HepG2 (cell line): ENCODE measurements around the gene SLA2. TPM values are rescaled to one million over a fixed set of nuclear protein-coding genes. Genes with fewer than 3 reads are reported as not detected.
A peak's percentile ranks its signal among the peaks of the same experiment; 100 is the strongest.

ENCODE experiments used
- AKAP8 ChIP-seq: sonication (generic); formaldehyde crosslinking; IDR thresholded peaks from 2 replicates; pipeline ENCODE4 v1.5.1; 2020; ENCODE audit warnings: mild to moderate bottlenecking, missing genetic modification reagents
- CC2D1A ChIP-seq: sonication (generic); formaldehyde crosslinking; IDR thresholded peaks from 2 replicates; pipeline ENCODE4 v1.8.1; 2023; ENCODE audit warnings: mild to moderate bottlenecking, missing genetic modification reagents
- CEBPG ChIP-seq: IDR thresholded peaks from 2 replicates; pipeline ENCODE4 v1.6.1; 2016
- ELF4 ChIP-seq: sonication (generic); formaldehyde crosslinking; IDR thresholded peaks from 2 replicates; pipeline ENCODE4 v1.5.0; 2020; ENCODE audit warnings: missing genetic modification reagents, mild to moderate bottlenecking, moderate library complexity, borderline replicate concordance
- ETV5 ChIP-seq: IDR thresholded peaks from 2 replicates; pipeline ENCODE4 v1.6.1; 2018; ENCODE audit warnings: missing biosample characterization, missing genetic modification reagents, inconsistent platforms, borderline replicate concordance
- GLI4 ChIP-seq: sonication (generic); formaldehyde crosslinking; IDR thresholded peaks from 2 replicates; pipeline ENCODE4 v1.5.1; 2020; ENCODE audit warnings: missing genetic modification reagents, mild to moderate bottlenecking, moderate library complexity, borderline replicate concordance
- GRHL1 ChIP-seq: sonication (generic); formaldehyde crosslinking; conservative IDR thresholded peaks from 2 replicates; pipeline ENCODE4 v1.8.0; 2022; ENCODE audit warnings: missing genetic modification reagents
- IKZF4 ChIP-seq: sonication (generic); formaldehyde crosslinking; IDR thresholded peaks from 2 replicates; pipeline ENCODE4 v1.5.1; 2020; ENCODE audit warnings: borderline replicate concordance, mild to moderate bottlenecking, low read depth, missing genetic modification reagents; ENCODE audit errors: not compliant biosample characterization
- KLF13 ChIP-seq: sonication (generic); formaldehyde crosslinking; IDR thresholded peaks from 2 replicates; pipeline ENCODE4 v1.4.0; 2020; ENCODE audit warnings: mild to moderate bottlenecking, missing genetic modification reagents
- KLF9 ChIP-seq: IDR thresholded peaks from 2 replicates; pipeline ENCODE4 v1.6.1; 2016; ENCODE audit warnings: low read depth
- MAFG ChIP-seq: sonication (generic); formaldehyde crosslinking; IDR thresholded peaks from 2 replicates; pipeline ENCODE4 v1.5.1; 2020; ENCODE audit warnings: mild to moderate bottlenecking, missing genetic modification reagents
- MIXL1 ChIP-seq: IDR thresholded peaks from 2 replicates; pipeline ENCODE4 v1.6.1; 2016
- NPAS2 ChIP-seq: sonication (generic); formaldehyde crosslinking; IDR thresholded peaks from 2 replicates; pipeline ENCODE4 v1.8.0; 2022; ENCODE audit warnings: mild to moderate bottlenecking, missing genetic modification reagents, borderline replicate concordance
- PAX8 ChIP-seq: sonication (generic); formaldehyde crosslinking; IDR thresholded peaks from 2 replicates; pipeline ENCODE4 v1.8.0; 2022; ENCODE audit warnings: mild to moderate bottlenecking, missing genetic modification reagents, borderline replicate concordance
- SOX13 ChIP-seq, 3 experiments: fragments of 450-650 bp in 1 of 3; sonication (generic) in 1 of 3; formaldehyde crosslinking in 1 of 3; IDR thresholded peaks in 2 of 3; conservative IDR thresholded peaks in 1 of 3; 2 replicates each; pipeline versions ENCODE4 v1.5.0 to v1.6.1; 2016 to 2020; ENCODE audit warnings: antibody characterized with exemption in 1 of 3, mild to moderate bottlenecking in 1 of 3, missing compliant biosample characterization in 1 of 3, missing genetic modification reagents in 1 of 3, moderate library complexity in 1 of 3
- TOE1 ChIP-seq: sonication (generic); formaldehyde crosslinking; IDR thresholded peaks from 2 replicates; pipeline ENCODE4 v1.4.0; 2020; ENCODE audit warnings: mild to moderate bottlenecking, missing genetic modification reagents
- ZEB1 ChIP-seq: IDR thresholded peaks from 2 replicates; pipeline ENCODE4 v1.6.1; 2012; ENCODE audit warnings: mild to moderate bottlenecking, low read depth, inconsistent platforms; ENCODE audit not compliant: insufficient replicate concordance
- ZKSCAN1 ChIP-seq: fragments of 150-350 bp; IDR thresholded peaks from 2 replicates; pipeline ENCODE4 v1.6.1; 2014; ENCODE audit warnings: low read length
- ZNF317 ChIP-seq: sonication (generic); formaldehyde crosslinking; IDR thresholded peaks from 2 replicates; pipeline ENCODE4 v1.5.0; 2020; ENCODE audit warnings: mild to moderate bottlenecking, missing genetic modification reagents
- ZNF530 ChIP-seq: sonication (generic); formaldehyde crosslinking; IDR thresholded peaks from 2 replicates; pipeline ENCODE4 v1.5.0; 2020; ENCODE audit warnings: low read depth, mild to moderate bottlenecking, missing genetic modification reagents
- ZNF619 ChIP-seq: sonication (generic); formaldehyde crosslinking; IDR thresholded peaks from 2 replicates; pipeline ENCODE4 v1.4.0; 2020; ENCODE audit warnings: mild to moderate bottlenecking, missing genetic modification reagents
- ZSCAN30 ChIP-seq: sonication (generic); formaldehyde crosslinking; IDR thresholded peaks from 2 replicates; pipeline ENCODE4 v1.5.0; 2020; ENCODE audit warnings: mild to moderate bottlenecking, missing genetic modification reagents
- polyA plus RNA-seq, 8 experiments: library from polyadenylated mRNA; depleted of rRNA in 3 of 8; stranded (reverse) in 7 of 8; unstranded in 1 of 8; fragments of >200 nt; fragmentation: Illumina TruSeq in 4 of 8; extraction: Trizol in 4 of 8; gene quantifications; 2 replicates each; pipeline versions ENCODE4 v1.2.1 to v1.2.3, GENCODE V29; 2011 to 2016; ENCODE audit warnings: low read depth in 4 of 8, missing spikeins in 1 of 8, mixed read lengths in 1 of 8; ENCODE audit not compliant: insufficient read depth in 1 of 8
- total RNA-seq, 5 experiments: library from RNA; depleted of rRNA; stranded (reverse); fragments of >200 nt; fragmentation: Illumina TruSeq; extraction: Trizol; gene quantifications; 2 replicates each; pipeline ENCODE4 v1.2.3, GENCODE V29; 2016; ENCODE audit warnings: low read depth in 1 of 5

The SLA2 gene
- total and polyA plus RNA-seq, 2 of the 13 experiments (the other 11 are each of a cell fraction or from before 2014, with no cell fraction given): 1.6 to 3.6 TPM

GRCh38 chr20:36606158-36607066 is 39.6 kb downstream of the SLA2 start (continued):
- TF ChIP-seq KLF13 (CRISPR knock-in tag) (no peak), KLF9 (CRISPR knock-in tag) (no peak), CC2D1A (CRISPR knock-in tag) (no peak), MIXL1 (CRISPR knock-in tag) (no peak), IKZF4 (no peak), ZKSCAN1 (0 out of 2 replicates have a peak, but pooled peaks have one; percentile 18), CEBPG (CRISPR knock-in tag) (peak; percentile 70), PAX8 (CRISPR knock-in tag) (0 out of 2 replicates have a peak, but pooled peaks have one; percentile 21), ETV5 (CRISPR knock-in tag) (peak; percentile 45; the same call in 1 of the 2 replicates), GLI4 (CRISPR knock-in tag) (0 out of 2 replicates have a peak, but pooled peaks have one; percentile 7), MAFG (CRISPR knock-in tag) (peak; percentile 67; the same call in 1 of the 2 replicates), TOE1 (CRISPR knock-in tag) (no peak; the same call in 1 of the 2 replicates), ZNF619 (CRISPR knock-in tag) (no peak), ZNF530 (CRISPR knock-in tag) (peak; percentile 48; the same call in 1 of the 2 replicates), ZSCAN30 (CRISPR knock-in tag) (no peak), ZNF317 (CRISPR knock-in tag) (no peak), ELF4 (CRISPR knock-in tag) (no peak), ZEB1 (no peak), AKAP8 (CRISPR knock-in tag) (no peak), GRHL1 (CRISPR knock-in tag) (no peak), SOX13 (IDR thresholded peaks at IDR 0.05) (no peak), SOX13 (CRISPR knock-in tag; conservative IDR thresholded peaks at IDR 0.05 in 1 of 2, IDR thresholded peaks at IDR 0.05 in 1 of 2) (peak in 1 of 2 experiments; percentile 69; a peak in 2 of 4 replicates), NPAS2 (no peak)
